Ammon's horn (tissue), 1 donor: ENCODE data around the gene WNT16.

Source experiments
- DNase-seq: peaks from one replicate; pipeline ENCODE4 v3.0.0-alpha.2; 2016; ENCODE audit warnings: low spot score

WNT16 gene

GRCh38 chr7:121344093-121344492 lies 15.3 kb downstream of the WNT16 start:
- no peak for DNase-seq

- DNase-seq = no peak
Observed at GRCh38 chr7:121344497-121344896, 15.7 kb downstream of the WNT16 start.

DNA sequence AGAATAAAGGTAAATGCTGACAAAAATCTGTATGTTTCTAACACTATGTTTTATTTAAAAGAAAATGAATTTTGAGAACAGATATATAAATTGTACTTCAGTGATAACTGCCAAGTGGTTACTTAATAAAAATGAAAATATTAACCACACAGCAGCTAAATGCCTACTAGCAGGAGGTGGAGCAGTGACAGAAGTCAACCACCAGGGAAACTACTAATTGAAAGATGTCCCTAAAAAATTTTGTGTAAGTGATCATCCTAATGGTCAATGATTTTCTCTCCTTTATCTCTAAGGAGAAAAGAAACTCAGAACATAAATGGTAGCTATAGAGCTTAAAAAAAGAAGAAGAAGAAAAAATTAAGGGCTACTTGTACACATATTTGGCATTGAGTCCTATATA lies 22.9 kb downstream of the WNT16 start:
- DNase-seq = no peak

DNA sequence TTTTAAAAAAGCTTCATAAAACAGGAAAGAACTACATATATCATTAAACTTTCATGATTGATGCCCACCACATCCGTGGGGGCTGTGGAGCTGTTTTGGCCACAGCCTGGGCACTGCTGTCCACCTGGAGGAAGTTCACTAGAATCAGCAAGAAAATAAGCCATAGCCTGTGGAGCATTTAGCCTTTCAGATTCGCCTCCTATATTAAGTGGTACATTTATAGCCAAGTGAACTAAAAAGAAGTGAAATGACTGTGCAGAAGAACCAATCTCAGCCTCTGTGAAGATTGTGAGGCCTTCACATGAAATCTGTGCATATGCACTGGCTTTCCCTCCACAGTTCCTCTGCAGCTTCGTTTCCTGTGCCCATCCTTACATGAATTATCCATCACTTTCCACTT lies 23.5 kb downstream of the WNT16 start:
- DNase-seq = no peak

DNA sequence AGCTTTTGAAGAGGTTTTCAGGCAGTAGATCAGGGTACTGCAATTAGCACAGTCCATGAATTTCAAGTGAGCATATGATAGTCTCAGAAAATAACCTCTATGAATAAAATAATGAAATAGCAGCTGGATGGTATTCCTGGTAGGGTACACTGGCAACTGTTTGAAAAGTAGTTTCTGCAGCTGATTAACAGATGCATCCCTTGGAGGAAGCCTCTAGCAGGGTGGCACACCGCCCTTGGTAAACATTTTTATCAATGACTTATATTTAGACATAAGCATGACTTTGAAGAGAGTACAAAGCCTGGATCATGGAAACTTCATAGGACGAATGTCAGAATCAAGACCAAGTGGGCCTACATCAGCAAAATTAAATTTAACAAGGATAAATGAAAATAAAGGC lies 26.8 kb downstream of the WNT16 start:
- no peak for DNase-seq

DNA sequence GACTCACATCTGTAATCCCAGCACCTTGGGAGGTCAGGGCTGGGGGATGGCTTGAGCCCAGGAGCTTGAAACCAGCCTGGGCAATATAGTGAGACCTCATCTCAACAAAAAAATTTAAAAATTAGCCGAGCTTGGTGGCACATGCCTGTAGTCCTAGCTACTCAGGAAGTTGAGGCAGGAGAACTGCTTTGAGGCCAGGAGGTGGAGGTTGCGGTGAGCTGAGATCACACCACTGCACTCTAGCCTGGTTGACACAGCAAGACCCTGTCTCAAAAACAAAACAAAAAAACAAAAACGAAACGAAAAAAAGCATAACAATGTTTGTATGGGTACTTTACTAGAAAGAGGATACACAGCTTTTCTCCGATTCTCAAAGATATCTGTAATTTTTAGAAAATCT lies 31.8 kb downstream of the WNT16 start:
- no peak for DNase-seq

GRCh38 chr7:121366852-121367431 lies 38.1 kb downstream of the WNT16 start:
- peak; percentile 52 for DNase-seq

GRCh38 chr7:121369462-121369861 lies 40.7 kb downstream of the WNT16 start:
- DNase-seq = no peak

GRCh38 chr7:121371367-121371766 lies 42.6 kb downstream of the WNT16 start:
- no peak for DNase-seq

GRCh38 chr7:121371883-121372282 lies 43.1 kb downstream of the WNT16 start:
- no peak for DNase-seq

GRCh38 chr7:121372376-121373010 lies 43.7 kb downstream of the WNT16 start:
- DNase-seq = no peak

DNA sequence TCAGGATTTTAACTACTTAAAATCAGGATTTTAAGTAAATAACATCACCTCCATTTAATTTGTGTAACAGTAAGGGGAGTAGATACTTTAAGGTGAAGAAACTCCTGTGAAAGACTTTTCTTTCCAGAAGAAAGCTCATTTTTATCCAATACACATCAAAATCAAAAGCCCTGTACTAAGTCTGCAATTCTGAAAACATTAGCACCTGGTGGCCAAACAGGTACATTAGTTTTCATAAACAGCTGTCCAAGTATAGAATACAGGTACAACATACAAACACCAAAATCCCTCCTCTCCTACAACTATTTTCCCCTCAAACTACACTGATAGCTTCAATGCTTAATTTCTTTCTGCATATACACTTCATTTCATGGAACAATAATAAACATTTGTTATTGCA lies 44.4 kb downstream of the WNT16 start:
- DNase-seq = no peak

DNA sequence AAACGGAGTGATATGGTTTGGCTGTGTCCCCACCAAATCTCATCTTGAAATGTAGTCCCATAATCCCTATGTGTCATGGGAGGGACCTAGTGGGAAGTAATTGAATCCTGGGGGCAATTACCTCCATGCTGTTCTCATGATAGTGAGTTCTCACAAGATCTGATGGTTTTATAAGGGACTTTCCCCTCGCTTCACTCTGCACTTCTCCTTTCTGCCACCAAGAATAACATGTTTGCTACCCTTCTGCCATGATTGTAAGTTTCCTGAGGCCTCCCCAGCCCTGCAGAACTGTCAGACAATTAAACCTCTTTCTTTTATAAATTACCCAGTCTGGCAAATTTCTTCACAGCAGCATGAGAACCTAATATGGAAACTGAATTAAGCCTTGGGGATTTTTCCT lies 48.2 kb downstream of the WNT16 start:
- DNase-seq = no peak

GRCh38 chr7:121379930-121380329 lies 51.1 kb downstream of the WNT16 start:
- DNase-seq = no peak

DNA sequence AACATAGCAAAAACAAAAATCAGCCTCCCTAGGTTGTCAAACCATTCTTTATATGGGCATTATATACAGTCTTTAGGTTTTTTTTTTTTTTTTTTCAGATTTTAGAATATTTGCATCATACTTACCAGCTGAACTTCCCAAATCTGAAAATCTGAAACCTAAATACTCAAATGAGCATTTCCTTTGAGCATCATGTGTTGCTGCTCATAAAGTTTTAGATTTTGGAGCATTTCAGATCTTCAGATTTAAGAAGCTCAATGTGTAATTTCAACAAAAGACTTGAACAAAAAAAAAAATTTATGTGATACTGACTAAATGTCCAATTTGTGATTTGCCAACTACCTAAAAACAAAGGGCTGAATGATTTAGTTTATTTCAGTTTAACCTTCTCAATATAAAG lies 53.7 kb downstream of the WNT16 start:
- DNase-seq = no peak

DNA sequence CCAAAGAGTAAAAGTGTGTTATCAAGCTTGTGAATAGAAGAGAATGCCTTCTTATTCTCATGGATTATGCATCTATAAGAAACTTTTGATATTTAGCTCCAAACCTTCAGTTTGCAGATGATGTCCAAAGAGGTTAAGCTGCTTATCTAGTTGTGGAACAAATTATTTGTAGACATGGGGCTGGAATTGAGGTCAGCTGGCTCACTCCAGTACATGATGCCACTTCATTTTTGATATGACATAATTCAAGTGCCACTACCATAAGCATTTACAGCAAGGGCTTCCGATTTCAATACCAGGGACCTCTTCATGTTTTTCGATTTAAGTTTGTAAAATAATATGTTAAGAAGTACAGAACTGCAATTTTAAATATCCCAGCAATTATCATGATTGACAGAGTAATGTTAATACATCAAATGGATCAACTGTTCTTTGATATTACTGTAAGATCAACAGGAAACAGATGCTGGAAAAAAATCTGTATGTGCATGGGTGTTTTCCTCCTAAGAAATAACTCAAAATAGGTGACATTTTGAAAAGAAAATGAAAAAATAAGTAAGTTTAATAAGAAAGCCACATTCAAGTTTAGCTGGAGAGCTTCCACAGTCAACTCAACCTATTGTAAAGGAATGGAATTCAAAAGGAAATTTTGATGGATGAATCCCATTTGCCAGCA lies 54.6 kb downstream of the WNT16 start:
- no peak for DNase-seq

GRCh38 chr7:121384265-121384664 lies 55.5 kb downstream of the WNT16 start:
- no peak for DNase-seq

DNA sequence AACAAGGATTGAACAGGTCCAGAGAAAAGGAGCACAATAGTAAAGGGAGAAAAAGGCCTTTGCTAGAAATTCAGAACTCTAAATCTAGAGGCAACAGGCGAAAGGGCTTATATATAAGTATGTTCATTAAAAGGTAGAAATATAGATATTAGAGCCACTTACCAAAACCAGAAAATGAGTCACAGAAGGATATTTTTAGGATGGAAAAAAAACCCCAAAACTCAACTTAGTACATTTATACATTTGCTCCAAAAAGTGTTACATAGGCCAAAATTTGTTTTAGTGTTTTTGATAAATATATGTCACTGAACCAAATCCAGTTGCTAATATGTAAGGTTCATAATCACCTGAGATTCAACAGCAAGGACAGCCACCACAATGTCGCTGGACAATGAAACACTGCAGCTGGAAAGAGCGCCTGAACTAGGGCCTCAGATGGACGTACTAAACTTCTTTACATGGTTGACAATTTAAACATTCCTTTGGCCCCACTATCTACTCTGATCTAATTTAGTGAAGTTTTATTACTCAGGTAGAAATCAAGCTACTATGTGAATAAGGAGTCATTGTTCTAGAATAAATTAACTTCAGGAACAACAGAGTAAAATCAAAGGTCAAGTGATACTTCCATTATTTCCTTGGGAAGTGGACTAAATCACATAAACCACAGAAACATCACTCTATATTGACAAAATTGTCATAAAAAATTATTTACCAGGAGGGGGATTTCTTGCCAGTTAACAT lies 56.4 kb downstream of the WNT16 start:
- no peak for DNase-seq

DNA sequence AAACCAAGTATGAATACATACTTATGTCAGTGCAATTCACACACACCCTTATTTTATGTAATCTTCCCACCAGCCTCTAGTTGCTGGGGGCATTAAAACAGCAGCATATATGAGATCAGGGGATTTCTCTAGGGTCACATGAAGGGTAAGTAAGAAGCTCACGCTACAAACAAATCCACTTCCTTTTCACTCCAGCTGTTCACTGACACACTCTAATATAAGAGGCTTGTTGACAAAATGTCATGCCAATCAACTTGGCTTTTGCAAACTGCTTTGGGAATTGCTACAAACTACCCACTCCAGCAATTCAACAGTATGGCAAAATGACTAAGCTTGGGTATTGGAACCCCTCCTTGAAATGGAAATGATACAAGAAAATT lies 57.0 kb downstream of the WNT16 start:
- no peak for DNase-seq

DNA sequence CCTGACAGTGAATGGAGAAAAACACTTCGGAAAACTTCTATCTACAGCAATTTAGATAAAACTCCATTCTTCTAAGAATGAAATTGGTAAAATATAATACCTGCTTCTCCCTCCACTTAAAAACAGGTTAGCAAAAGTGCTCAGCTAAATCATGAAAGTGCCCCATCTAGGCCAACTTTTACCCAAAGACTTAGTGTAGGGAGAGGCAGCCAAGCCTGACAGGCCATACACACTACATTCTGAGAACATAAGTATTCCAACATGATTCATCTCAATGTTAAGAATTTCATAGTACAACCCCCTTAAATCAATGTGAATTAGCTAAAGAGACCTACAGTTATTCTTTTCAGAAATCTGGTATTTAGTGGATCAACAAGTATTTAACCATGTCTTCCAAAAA lies 60.1 kb downstream of the WNT16 start:
- DNase-seq = no peak

- DNase-seq = no peak
Observed at GRCh38 chr7:121390109-121390508, 61.3 kb downstream of the WNT16 start.

DNA sequence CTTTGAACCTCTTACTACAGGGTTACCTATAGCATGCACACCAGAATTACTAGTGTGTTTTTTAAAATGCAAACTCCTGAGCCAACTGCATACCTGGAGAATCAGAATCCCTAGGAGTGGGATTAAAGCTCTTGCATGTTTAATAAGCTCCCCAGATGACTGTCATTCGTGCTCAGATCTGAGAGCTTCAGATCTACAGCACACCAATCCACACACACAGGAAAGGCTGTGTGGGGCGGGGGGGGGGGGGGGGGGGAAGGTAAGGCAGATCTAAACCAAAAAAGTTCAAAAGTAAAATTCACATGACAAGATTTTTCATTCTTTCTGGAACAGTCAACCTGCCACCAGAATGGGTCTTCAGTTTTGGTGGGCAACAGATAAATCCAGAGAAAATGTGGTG lies 61.8 kb downstream of the WNT16 start:
- no peak for DNase-seq
